ENCODE measurements around the gene AP4E1. TPM values are rescaled to one million over a fixed set of nuclear protein-coding genes. Genes with fewer than 3 reads are reported as not detected.

AP4E1 gene
- total and polyA plus RNA-seq, 2 donors (not counting 3 experiments of a cell fraction or from before 2014, with no cell fraction given): 1.6 to 9.8 TPM

DNA sequence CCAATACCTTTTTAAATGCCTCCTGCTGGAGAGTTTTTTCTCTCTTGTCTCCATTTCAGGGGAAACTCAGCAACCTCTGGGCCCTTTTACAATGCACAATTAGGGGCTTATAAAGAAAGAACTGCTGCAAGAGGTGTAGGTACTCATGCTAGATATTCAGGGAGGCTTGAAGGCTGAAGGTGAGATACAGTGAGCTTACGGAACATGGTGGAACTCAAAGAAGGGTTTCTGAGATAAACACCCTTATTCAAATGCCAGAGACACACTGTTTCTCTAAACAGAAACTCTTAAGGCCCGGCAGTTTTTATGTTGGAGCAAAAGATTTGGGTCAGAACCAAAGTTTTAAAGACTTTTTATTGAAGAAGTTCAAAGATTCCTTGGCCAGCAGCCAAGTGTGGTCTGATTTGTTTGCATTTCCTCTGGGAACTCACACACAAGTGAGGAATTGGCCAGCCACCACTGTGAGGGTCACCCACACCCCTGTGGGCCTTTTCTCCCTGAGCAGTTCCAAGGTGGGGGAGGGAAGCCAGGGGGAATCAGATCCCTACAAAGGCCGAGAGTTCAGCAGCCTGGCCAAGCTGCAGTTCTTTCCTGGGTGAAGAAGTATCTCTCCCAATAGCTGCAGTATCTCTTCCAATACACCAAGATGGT lies 138.4 kb downstream of the AP4E1 start:
- no peaks in the 10 kb centered on the region for H3K9me3 ChIP-seq (replicated peaks; ENCODE audit: control insufficient read depth, insufficient read depth, low read length)
- intact Hi-C loops (cut with micrococcal nuclease) (no loop called here), dilution Hi-C loops (cut with MboI; ENCODE audit: extremely low pct_ligation_motif_present, low sequenced_read_pairs) (no loop called here)
- peaks cover 6% of the 10 kb centered on the region for H3K4me1 ChIP-seq (ENCODE audit: control insufficient read depth, extremely low read depth, insufficient read depth, low read length)
- no peak for TF ChIP-seq POLR2AphosphoS5 (IDR thresholded peaks at IDR 0.05; ENCODE audit: insufficient read depth, low read depth, low read length)
- no peak for TF ChIP-seq JUN (IDR thresholded peaks at IDR 0.05; ENCODE audit: borderline replicate concordance, insufficient read depth, insufficient read length, low read depth)
- TF ChIP-seq EZH2 (IDR thresholded peaks at IDR 0.05; ENCODE audit: borderline replicate concordance, low read depth, low read length, severe bottlenecking): no peak
- TF ChIP-seq POLR2A (IDR thresholded peaks at IDR 0.05; ENCODE audit: low read depth, low read length): no peak
- TF ChIP-seq GATA2 (IDR thresholded peaks at IDR 0.05; ENCODE audit: insufficient read depth, insufficient read length, low read depth, low read length): no peak
- CTCF ChIA-PET: no interaction called here
- H3K27ac ChIP-seq (ENCODE audit: insufficient read depth, low read depth, low read length): no peak overlapping the region
- BruUV-seq (replicated peaks): no TSS peak
- peak; percentile 37 for DNase-seq (ENCODE audit: low read depth, low spot score)
- no peak overlapping the region for H3K4me2 ChIP-seq (ENCODE audit: insufficient read depth, low read length)
- H3K4me3 ChIP-seq (replicated peaks in 1 of 3; ENCODE audit: insufficient read depth in 1 of 3, low read depth in 1 of 3, low read length in 3 of 3): no peak overlapping the region
- no peak overlapping the region for H3K9ac ChIP-seq (replicated peaks; ENCODE audit: extremely low read depth, insufficient read depth, low read length)
- H3K36me3 ChIP-seq (ENCODE audit: control insufficient read depth in 2 of 2, extremely low read depth in 1 of 2, insufficient read depth in 2 of 2, low read length in 2 of 2): no peaks in the 10 kb centered on the region
- no peaks in the 10 kb centered on the region for H4K20me1 ChIP-seq (replicated peaks; ENCODE audit: control insufficient read depth, extremely low read depth, insufficient read depth, low read length)
- H3K9me1 ChIP-seq (replicated peaks; ENCODE audit: control insufficient read depth, extremely low read depth, insufficient read depth, low read length): no peaks in the 10 kb centered on the region
- peak; percentile 52 for FAIRE-seq
- no peak overlapping the region for H2AFZ ChIP-seq (ENCODE audit: low read depth, low read length)
- H3K79me2 ChIP-seq (ENCODE audit: control insufficient read depth, insufficient read depth, low read length): no peaks in the 10 kb centered on the region
- no peaks in the 10 kb centered on the region for H3K27me3 ChIP-seq (ENCODE audit: control insufficient read depth in 2 of 2, insufficient read depth in 2 of 2, low read length in 2 of 2)
- POLR2A ChIA-PET: no interaction called here

DNA sequence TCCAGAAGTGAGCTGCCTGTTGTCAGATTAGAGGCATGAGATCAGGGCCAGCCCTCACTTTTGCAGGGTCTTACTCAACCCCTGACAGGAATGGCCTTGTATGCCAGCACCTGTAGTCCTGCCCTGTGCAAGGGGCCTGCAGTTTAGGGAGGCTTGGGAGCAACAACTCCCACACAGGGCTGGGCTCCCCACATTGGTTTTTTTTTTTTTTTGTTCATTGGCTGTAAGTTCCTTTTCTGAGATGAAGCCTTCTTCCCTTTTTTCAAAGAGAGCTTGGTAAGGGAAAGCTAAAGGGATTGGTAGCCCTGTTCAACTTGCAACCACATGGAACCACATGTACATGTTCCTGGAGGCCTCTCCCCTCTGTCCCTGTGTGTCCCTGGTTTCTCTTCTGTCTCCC lies 139.8 kb downstream of the AP4E1 start:
- Histone ChIP-seq H3K27me3 (ENCODE audit: control insufficient read depth in 2 of 2, insufficient read depth in 2 of 2, low read length in 2 of 2) (no peaks in the 10 kb centered on the region), H3K4me2 (ENCODE audit: insufficient read depth, low read length) (no peak overlapping the region), H3K9me1 (replicated peaks; ENCODE audit: control insufficient read depth, extremely low read depth, insufficient read depth, low read length) (no peaks in the 10 kb centered on the region), H3K79me2 (ENCODE audit: control insufficient read depth, insufficient read depth, low read length) (no peaks in the 10 kb centered on the region), H3K9ac (replicated peaks; ENCODE audit: extremely low read depth, insufficient read depth, low read length) (no peak overlapping the region), H4K20me1 (replicated peaks; ENCODE audit: control insufficient read depth, extremely low read depth, insufficient read depth, low read length) (no peaks in the 10 kb centered on the region), H3K9me3 (replicated peaks; ENCODE audit: control insufficient read depth, insufficient read depth, low read length) (no peaks in the 10 kb centered on the region), H3K4me1 (ENCODE audit: control insufficient read depth, extremely low read depth, insufficient read depth, low read length) (peaks cover 6% of the 10 kb centered on the region), H3K36me3 (ENCODE audit: control insufficient read depth in 2 of 2, extremely low read depth in 1 of 2, insufficient read depth in 2 of 2, low read length in 2 of 2) (no peaks in the 10 kb centered on the region), H2AFZ (ENCODE audit: low read depth, low read length) (no peak overlapping the region), H3K4me3 (replicated peaks in 1 of 3; ENCODE audit: insufficient read depth in 1 of 3, low read depth in 1 of 3, low read length in 3 of 3) (no peak overlapping the region), H3K27ac (ENCODE audit: insufficient read depth, low read depth, low read length) (no peak overlapping the region)
- ChIA-PET POLR2A (no interaction called here), CTCF (interaction anchor here (0.6 kb wide), 1 partner anchor 113 kb away, joined by 3 read pairs; no protein-coding TSS in a partner anchor)
- intact Hi-C loops (cut with micrococcal nuclease) (no loop called here), dilution Hi-C loops (cut with MboI; ENCODE audit: extremely low pct_ligation_motif_present, low sequenced_read_pairs) (no loop called here)
- no TSS peak for BruUV-seq (replicated peaks)
- DNase-seq (ENCODE audit: low read depth, low spot score): no peak
- no peak for TF ChIP-seq FOS (IDR thresholded peaks at IDR 0.05; ENCODE audit: borderline replicate concordance, insufficient read depth, low read length)
- no peak for TF ChIP-seq POLR2A (IDR thresholded peaks at IDR 0.05; ENCODE audit: low read depth, low read length)
- TF ChIP-seq, protein P1, sequence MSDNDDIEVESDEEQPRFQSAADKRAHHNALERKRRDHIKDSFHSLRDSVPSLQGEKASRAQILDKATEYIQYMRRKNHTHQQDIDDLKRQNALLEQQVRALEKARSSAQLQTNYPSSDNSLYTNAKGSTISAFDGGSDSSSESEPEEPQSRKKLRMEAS (IDR thresholded peaks at IDR 0.05; ENCODE audit: insufficient read depth, insufficient read length): no peak
- TF ChIP-seq GATA2 (IDR thresholded peaks at IDR 0.05; ENCODE audit: insufficient read depth, insufficient read length, low read depth, low read length): no peak
- TF ChIP-seq EZH2 (IDR thresholded peaks at IDR 0.05; ENCODE audit: borderline replicate concordance, low read depth, low read length, severe bottlenecking): no peak
- no peak for FAIRE-seq

Measured in endothelial cell of umbilical vein (primary cell).